Nephron progenitor cell (in vitro differentiated cells): ENCODE data around the gene DICER1.

Experiments
- DNase-seq: peaks from one replicate; pipeline ENCODE4 v3.0.0; 2021
- H3K27ac Mint-ChIP-seq: 2 replicates; pipeline ENCODE4 v1.8.0; 2021; ENCODE audit warnings: mild to moderate bottlenecking, moderate library complexity, mixed read lengths
- H3K27me3 Mint-ChIP-seq: 2 replicates; pipeline ENCODE4 v1.8.0; 2021; ENCODE audit warnings: mild to moderate bottlenecking, low read depth, mixed read lengths; ENCODE audit not compliant: poor library complexity
- H3K36me3 Mint-ChIP-seq: 2 replicates; pipeline ENCODE4 v1.8.0; 2021; ENCODE audit warnings: low read depth, mixed read lengths
- H3K4me1 Mint-ChIP-seq: 2 replicates; pipeline ENCODE4 v1.8.0; 2021; ENCODE audit warnings: mixed read lengths
- H3K4me3 Mint-ChIP-seq: 2 replicates; pipeline ENCODE4 v1.8.0; 2021; ENCODE audit warnings: mild to moderate bottlenecking, moderate library complexity, mixed read lengths
- H3K9me3 Mint-ChIP-seq: 2 replicates; pipeline ENCODE4 v1.8.0; 2021; ENCODE audit warnings: mild to moderate bottlenecking, moderate library complexity, mixed read lengths
- TF ChIP-seq, protein P1 (sequence below): fragments of 200-600 bp; sonication (generic); IDR thresholded peaks from 2 replicates; pipeline ENCODE4 v1.5.0; 2021; ENCODE audit warnings: antibody characterized with exemption

Gene DICER1

DNA sequence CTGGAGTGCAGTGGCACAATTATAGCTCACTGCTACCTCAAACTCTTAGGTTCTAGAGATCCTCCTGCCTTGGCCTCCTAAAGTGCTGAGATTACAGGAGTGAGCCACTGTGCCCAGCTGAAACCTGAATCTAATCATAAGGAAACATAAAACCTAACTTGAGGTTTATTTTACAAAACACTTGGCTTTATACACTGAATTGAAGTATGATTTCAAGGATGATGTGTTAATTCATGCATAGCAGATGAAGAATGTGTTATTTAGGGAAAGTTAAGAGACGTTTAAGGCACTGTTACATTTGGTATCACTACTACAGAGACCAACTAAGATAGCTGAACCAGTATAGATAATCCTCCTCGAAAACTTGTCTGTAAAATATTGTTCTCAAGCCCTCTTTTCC lies 6.4 kb downstream of the DICER1 start:
- TF ChIP-seq, protein P1, sequence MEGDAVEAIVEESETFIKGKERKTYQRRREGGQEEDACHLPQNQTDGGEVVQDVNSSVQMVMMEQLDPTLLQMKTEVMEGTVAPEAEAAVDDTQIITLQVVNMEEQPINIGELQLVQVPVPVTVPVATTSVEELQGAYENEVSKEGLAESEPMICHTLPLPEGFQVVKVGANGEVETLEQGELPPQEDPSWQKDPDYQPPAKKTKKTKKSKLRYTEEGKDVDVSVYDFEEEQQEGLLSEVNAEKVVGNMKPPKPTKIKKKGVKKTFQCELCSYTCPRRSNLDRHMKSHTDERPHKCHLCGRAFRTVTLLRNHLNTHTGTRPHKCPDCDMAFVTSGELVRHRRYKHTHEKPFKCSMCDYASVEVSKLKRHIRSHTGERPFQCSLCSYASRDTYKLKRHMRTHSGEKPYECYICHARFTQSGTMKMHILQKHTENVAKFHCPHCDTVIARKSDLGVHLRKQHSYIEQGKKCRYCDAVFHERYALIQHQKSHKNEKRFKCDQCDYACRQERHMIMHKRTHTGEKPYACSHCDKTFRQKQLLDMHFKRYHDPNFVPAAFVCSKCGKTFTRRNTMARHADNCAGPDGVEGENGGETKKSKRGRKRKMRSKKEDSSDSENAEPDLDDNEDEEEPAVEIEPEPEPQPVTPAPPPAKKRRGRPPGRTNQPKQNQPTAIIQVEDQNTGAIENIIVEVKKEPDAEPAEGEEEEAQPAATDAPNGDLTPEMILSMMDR, result no peak
- Mint-ChIP-seq H3K27me3 (peaks cover 6% of the 10 kb centered on the region), H3K4me3 (no peak overlapping the region), H3K36me3 (peaks cover 61% of the 10 kb centered on the region), H3K4me1 (peaks cover 41% of the 10 kb centered on the region), H3K27ac (no peak overlapping the region), H3K9me3 (peaks cover 20% of the 10 kb centered on the region)
- no peak for DNase-seq

DNA sequence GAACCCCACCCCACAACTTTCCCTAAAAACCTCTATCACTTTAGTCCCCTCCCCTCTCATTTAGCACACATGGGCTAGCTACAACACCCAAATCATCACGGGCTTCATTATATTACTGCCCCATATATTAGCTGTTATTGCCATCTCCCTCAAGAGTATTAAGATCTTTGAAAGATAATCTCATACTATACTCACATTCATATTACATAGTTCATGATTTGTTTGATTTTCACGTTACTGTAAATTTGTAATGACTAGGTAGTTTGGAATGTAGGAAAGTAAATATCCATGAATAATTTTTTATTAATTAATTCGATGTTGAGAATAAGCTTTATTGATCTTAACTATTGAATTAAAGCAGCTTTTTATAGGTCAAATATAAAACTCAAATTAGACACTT lies 7.9 kb downstream of the DICER1 start:
- H3K4me3 Mint-ChIP-seq, result no peak overlapping the region
- H3K27me3 Mint-ChIP-seq, result peaks cover 6% of the 10 kb centered on the region
- no peak overlapping the region for H3K27ac Mint-ChIP-seq
- TF ChIP-seq, protein P1, result no peak
- peaks cover 33% of the 10 kb centered on the region for H3K9me3 Mint-ChIP-seq
- peaks cover 27% of the 10 kb centered on the region for H3K4me1 Mint-ChIP-seq
- peaks cover 65% of the 10 kb centered on the region for H3K36me3 Mint-ChIP-seq
- DNase-seq, result no peak

DNA sequence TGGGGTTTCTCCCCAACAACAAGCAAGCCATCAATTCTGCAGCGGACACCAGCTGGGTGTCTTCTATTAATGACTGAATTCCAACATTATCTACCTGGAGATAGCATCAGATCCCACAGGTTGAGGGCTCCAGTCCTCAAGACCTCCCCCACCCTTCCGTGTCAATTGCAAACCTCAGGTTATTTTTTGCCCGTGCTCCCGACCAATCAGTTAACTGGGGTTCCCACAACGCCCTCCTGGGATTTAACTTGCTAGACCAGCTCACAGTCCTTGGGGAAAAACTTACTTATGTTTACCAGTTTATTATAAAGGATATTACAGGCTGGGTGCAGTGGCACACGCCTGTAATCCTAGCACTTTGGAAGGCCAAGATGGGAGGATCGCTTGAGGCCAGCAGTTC lies 9.7 kb downstream of the DICER1 start:
- peaks cover 15% of the 10 kb centered on the region for H3K4me1 Mint-ChIP-seq
- peaks cover 38% of the 10 kb centered on the region for H3K9me3 Mint-ChIP-seq
- peaks cover 54% of the 10 kb centered on the region for H3K36me3 Mint-ChIP-seq
- no peak overlapping the region for H3K27ac Mint-ChIP-seq
- H3K4me3 Mint-ChIP-seq, result no peak overlapping the region
- DNase-seq, result no peak
- H3K27me3 Mint-ChIP-seq, result peaks cover 6% of the 10 kb centered on the region
- TF ChIP-seq, protein P1, result no peak

DNA sequence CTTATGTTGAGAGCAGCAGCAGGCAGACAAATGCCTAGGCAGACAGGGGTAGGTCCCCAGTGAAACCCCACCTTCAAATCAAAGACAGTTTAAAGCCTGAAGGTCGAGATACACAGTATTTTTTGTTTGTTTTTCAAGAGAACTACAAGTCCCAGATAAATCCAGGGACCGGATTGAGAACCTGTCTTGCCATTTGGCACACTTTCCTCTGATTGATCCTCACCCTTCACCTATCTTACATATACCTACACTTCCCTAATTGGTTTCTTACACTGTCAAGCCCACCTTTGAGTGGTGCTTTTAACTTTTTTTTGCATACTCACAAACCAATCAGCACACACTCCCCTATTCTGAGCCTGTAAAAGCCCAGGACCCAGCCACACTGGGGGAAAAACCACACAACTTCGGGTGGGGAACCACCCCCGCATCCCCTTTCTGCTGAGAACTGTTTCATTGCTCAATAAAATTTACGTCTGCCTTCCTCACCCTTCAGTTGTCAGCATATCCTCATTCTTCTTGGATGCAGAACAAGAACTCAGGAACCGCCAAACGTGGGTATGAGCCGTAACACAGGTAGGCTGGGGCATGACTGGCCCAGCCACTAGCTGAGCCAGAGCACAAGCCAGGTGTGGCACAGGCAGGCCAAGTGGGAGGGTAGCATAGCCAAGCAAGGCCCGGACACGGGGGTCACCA lies 11.1 kb downstream of the DICER1 start:
- Mint-ChIP-seq H3K27ac (peak overlapping the region; percentile 92), H3K4me1 (peaks cover 9% of the 10 kb centered on the region), H3K36me3 (peaks cover 51% of the 10 kb centered on the region), H3K4me3 (no peak overlapping the region), H3K27me3 (peaks cover 6% of the 10 kb centered on the region), H3K9me3 (peaks cover 38% of the 10 kb centered on the region)
- TF ChIP-seq, protein P1, result no peak
- no peak for DNase-seq

DNA sequence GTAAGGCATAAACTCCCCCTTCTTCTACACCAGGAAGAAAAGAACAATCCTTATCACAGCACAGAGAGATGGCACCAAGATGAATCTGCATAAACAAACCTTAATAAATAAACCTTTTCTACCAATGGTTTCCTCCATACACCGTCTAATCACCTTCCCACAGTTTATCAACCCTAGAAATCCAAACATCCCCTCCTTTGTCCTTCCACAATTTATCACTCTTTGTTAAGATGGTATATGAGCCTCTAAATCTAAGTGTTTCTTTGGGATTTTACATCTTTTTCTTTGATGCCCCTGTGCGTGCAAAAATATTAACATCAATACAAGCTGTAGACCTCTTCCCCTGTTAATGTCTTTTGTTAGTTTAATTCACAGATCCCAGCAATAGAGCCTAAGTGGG lies 12.5 kb downstream of the DICER1 start:
- Mint-ChIP-seq H3K9me3 (peaks cover 38% of the 10 kb centered on the region), H3K4me1 (peaks cover 10% of the 10 kb centered on the region), H3K4me3 (no peak overlapping the region), H3K27me3 (peaks cover 6% of the 10 kb centered on the region), H3K36me3 (peaks cover 51% of the 10 kb centered on the region), H3K27ac (no peak overlapping the region)
- TF ChIP-seq, protein P1, result no peak
- DNase-seq, result no peak
